ENCODE results near the gene JMJD7.

Gene JMJD7

GRCh38 chr15:41824062-41824745, 3.7 kb upstream of the JMJD7 start:
- DNase-seq, result no peak

GRCh38 chr15:41825145-41825544, 2.7 kb upstream of the JMJD7 start:
- DNase-seq, result no peak

- no peak for DNase-seq
These were observed 2.0 kb upstream of the JMJD7 start for GRCh38 chr15:41825572-41826535.

GRCh38 chr15:41827290-41827879, 507 bp upstream of the JMJD7 start:
- DNase-seq, result peak in 1 of 2 donors; percentile 33

GRCh38 chr15:41828807-41829141, 882 bp downstream of the JMJD7 start:
- no peak for DNase-seq

GRCh38 chr15:41829959-41830646, 2.2 kb downstream of the JMJD7 start:
- no peak for DNase-seq

GRCh38 chr15:41831291-41831690, 3.4 kb downstream of the JMJD7 start:
- DNase-seq, result peak; percentile 36 to 50

GRCh38 chr15:41832208-41832607, 4.3 kb downstream of the JMJD7 start:
- no peak for DNase-seq

GRCh38 chr15:41832875-41833274, 5.0 kb downstream of the JMJD7 start:
- no peak for DNase-seq

GRCh38 chr15:41834096-41834495, 6.2 kb downstream of the JMJD7 start:
- no peak for DNase-seq

- no peak for DNase-seq
These were observed 8.2 kb downstream of the JMJD7 start for GRCh38 chr15:41836073-41836472.

GRCh38 chr15:41836713-41837454, 9.0 kb downstream of the JMJD7 start:
- no peak for DNase-seq

GRCh38 chr15:41838400-41838897, 10.6 kb downstream of the JMJD7 start, which contains the start of gene PLA2G4B:
Gene PLA2G4B, plus strand, starts transcription at chr15:41838847. Its CDS starts 67 bp downstream, at chr15:41838914.
- DNase-seq, result no peak

- no peak for DNase-seq
These were observed 12.0 kb downstream of the JMJD7 start for GRCh38 chr15:41839781-41840491.

GRCh38 chr15:41840673-41841072, 12.8 kb downstream of the JMJD7 start:
- DNase-seq, result no peak

GRCh38 chr15:41841131-41841530, 13.2 kb downstream of the JMJD7 start:
- DNase-seq, result no peak

GRCh38 chr15:41842229-41842628, 14.3 kb downstream of the JMJD7 start:
- no peak for DNase-seq

- DNase-seq, result no peak
These were observed 15.7 kb downstream of the JMJD7 start for GRCh38 chr15:41843571-41843970.

- DNase-seq, result no peak
These were observed 16.9 kb downstream of the JMJD7 start for GRCh38 chr15:41844814-41845213.

- no peak for DNase-seq
These were observed 19.3 kb downstream of the JMJD7 start for GRCh38 chr15:41847206-41847605.

- no peak for DNase-seq
These were observed 20.1 kb downstream of the JMJD7 start for GRCh38 chr15:41847981-41848380.

Data from stimulated activated CD4-positive, alpha-beta T cell treated with anti-CD3 and anti-CD28 coated beads, Interleukin-2, amount 100 ng/mL, for 24 hours (primary cell).